Ishikawa (cell line): ENCODE data around the gene MYZAP.

Experiments
- CEBPB ChIP-seq: IDR thresholded peaks from 2 replicates; pipeline ENCODE4 v1.6.1; 2012
- CREB1 ChIP-seq: IDR thresholded peaks from 2 replicates; pipeline ENCODE4 v1.6.1; 2012; ENCODE audit warnings: low read depth
- EGR1 ChIP-seq: IDR thresholded peaks from 2 replicates; pipeline ENCODE4 v1.6.1; 2012
- EP300 ChIP-seq: IDR thresholded peaks from 2 replicates; pipeline ENCODE4 v1.6.1; 2012; ENCODE audit warnings: borderline replicate concordance
- FOXM1 ChIP-seq: IDR thresholded peaks from 2 replicates; pipeline ENCODE4 v1.6.1; 2012; ENCODE audit warnings: low read depth, borderline replicate concordance
- MAX ChIP-seq: IDR thresholded peaks from 2 replicates; pipeline ENCODE4 v1.6.1; 2012
- NFIC ChIP-seq: IDR thresholded peaks from 2 replicates; pipeline ENCODE4 v1.6.1; 2012
- RAD21 ChIP-seq: IDR thresholded peaks from 2 replicates; pipeline ENCODE4 v1.6.1; 2012; ENCODE audit warnings: low read depth
- REST ChIP-seq: IDR thresholded peaks from 2 replicates; pipeline ENCODE4 v1.6.1; 2012; ENCODE audit warnings: low read depth, mild to moderate bottlenecking
- TAF1 ChIP-seq: IDR thresholded peaks from 2 replicates; pipeline ENCODE4 v1.6.1; 2012; ENCODE audit warnings: low read depth, mild to moderate bottlenecking
- TCF12 ChIP-seq: IDR thresholded peaks from 2 replicates; pipeline ENCODE4 v1.6.1; 2012; ENCODE audit warnings: low read depth
- TEAD4 ChIP-seq: IDR thresholded peaks from 2 replicates; pipeline ENCODE4 v1.6.1; 2012
- USF1 ChIP-seq: IDR thresholded peaks from 2 replicates; pipeline ENCODE4 v1.6.1; 2012
- YY1 ChIP-seq: IDR thresholded peaks from 2 replicates; pipeline ENCODE4 v1.6.1; 2012; ENCODE audit warnings: low read depth
- ZBTB7A ChIP-seq: IDR thresholded peaks from 2 replicates; pipeline ENCODE4 v1.6.1; 2012; ENCODE audit warnings: low read depth

MYZAP gene

GRCh38 chr15:57604507-57604906, 12.8 kb downstream of the MYZAP start:
- no peak for TF ChIP-seq EGR1
- no peak for TF ChIP-seq TAF1
- TF ChIP-seq EP300 = no peak
- TF ChIP-seq FOXM1 = no peak
- TF ChIP-seq CREB1 = no peak
- no peak for TF ChIP-seq NFIC
- TF ChIP-seq USF1 = no peak
- no peak for TF ChIP-seq REST
- no peak for TF ChIP-seq MAX
- no peak for TF ChIP-seq RAD21
- no peak for TF ChIP-seq CEBPB
- TF ChIP-seq TCF12 = no peak
- TF ChIP-seq YY1 = no peak
- no peak for TF ChIP-seq TEAD4
- no peak for TF ChIP-seq ZBTB7A

- TF ChIP-seq ZBTB7A = no peak
- TF ChIP-seq TAF1 = no peak
- no peak for TF ChIP-seq NFIC
- no peak for TF ChIP-seq RAD21
- no peak for TF ChIP-seq YY1
- TF ChIP-seq TEAD4 = no peak
- no peak for TF ChIP-seq FOXM1
These were observed 13.8 kb downstream of the MYZAP start for GRCh38 chr15:57605491-57605890.

GRCh38 chr15:57606048-57606447, 14.3 kb downstream of the MYZAP start:
- TF ChIP-seq ZBTB7A (no peak), REST (no peak), TEAD4 (no peak), TAF1 (no peak), YY1 (no peak), NFIC (no peak), RAD21 (no peak), TCF12 (no peak)

GRCh38 chr15:57606816-57607215, 15.1 kb downstream of the MYZAP start:
- no peak for TF ChIP-seq CEBPB
- TF ChIP-seq USF1 = no peak
- TF ChIP-seq FOXM1 = no peak
- no peak for TF ChIP-seq TCF12
- no peak for TF ChIP-seq ZBTB7A
- TF ChIP-seq EGR1 = no peak
- no peak for TF ChIP-seq YY1
- no peak for TF ChIP-seq MAX
- no peak for TF ChIP-seq REST
- TF ChIP-seq CREB1 = no peak
- TF ChIP-seq EP300 = no peak
- no peak for TF ChIP-seq TAF1
- TF ChIP-seq TEAD4 = no peak
- no peak for TF ChIP-seq RAD21
- TF ChIP-seq NFIC = no peak

GRCh38 chr15:57607570-57608000, 15.9 kb downstream of the MYZAP start:
- TF ChIP-seq TEAD4 (no peak), TAF1 (no peak), TCF12 (no peak), FOXM1 (no peak), MAX (no peak), USF1 (no peak), CEBPB (no peak), CREB1 (no peak), REST (no peak), RAD21 (no peak), EP300 (no peak), NFIC (no peak), ZBTB7A (no peak), EGR1 (no peak), YY1 (no peak)
